ENCODE data around the gene EEFSEC.

Gene EEFSEC, protein sequence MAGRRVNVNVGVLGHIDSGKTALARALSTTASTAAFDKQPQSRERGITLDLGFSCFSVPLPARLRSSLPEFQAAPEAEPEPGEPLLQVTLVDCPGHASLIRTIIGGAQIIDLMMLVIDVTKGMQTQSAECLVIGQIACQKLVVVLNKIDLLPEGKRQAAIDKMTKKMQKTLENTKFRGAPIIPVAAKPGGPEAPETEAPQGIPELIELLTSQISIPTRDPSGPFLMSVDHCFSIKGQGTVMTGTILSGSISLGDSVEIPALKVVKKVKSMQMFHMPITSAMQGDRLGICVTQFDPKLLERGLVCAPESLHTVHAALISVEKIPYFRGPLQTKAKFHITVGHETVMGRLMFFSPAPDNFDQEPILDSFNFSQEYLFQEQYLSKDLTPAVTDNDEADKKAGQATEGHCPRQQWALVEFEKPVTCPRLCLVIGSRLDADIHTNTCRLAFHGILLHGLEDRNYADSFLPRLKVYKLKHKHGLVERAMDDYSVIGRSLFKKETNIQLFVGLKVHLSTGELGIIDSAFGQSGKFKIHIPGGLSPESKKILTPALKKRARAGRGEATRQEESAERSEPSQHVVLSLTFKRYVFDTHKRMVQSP
- long read RNA-seq, transcript EEFSEC-201 (7 exons, 2,232 nt), result major isoform, 155 of 208 reads
- long read RNA-seq, partial matches to known transcripts, result 7 of 208 reads
- long read RNA-seq, other reads (novel, unspliced or antisense), result 46 of 208 reads

DNA sequence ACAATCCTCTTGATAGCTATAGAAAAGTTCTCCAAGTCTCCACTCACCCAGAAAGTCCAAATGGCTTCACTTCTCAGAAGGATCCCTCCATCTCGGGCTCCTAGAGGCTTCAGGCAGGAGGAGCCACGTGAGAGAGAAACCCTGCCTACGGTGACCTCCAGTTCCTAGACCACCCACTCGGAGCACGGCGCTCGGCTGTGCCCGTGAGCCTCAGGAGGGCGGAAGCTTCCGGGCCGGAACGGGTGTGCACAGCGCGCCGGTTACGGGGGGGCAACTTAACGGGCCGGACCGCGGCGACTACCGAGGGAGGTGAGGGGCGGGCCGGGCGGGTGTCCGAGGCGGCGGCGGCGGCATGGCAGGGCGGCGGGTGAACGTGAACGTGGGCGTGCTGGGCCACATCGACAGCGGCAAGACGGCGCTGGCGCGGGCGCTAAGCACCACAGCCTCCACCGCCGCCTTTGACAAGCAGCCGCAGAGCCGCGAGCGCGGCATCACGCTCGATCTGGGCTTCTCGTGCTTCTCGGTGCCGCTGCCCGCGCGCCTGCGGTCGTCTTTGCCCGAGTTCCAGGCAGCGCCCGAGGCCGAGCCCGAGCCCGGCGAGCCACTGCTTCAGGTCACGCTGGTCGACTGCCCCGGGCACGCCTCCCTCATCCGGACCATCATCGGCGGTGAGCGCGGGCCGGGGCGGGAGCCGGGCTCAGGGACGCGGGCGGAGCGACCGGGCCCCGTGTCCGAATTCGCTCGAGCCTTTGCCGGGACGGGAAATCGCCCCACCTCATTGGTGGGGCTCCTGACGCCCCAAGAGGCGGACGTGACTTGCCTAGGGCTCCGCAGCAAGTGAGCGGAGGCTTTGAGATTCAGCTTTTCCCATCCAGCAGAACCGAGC, at the start of gene EEFSEC:
Gene EEFSEC, plus strand, starts transcription at position 326 of the 886 bp plus-strand sequence. Its CDS starts 27 bp downstream, at position 353.
- Histone ChIP-seq H3K27ac (replicated peaks) (peak within 1 kb of the TSS; percentile 81), H3K4me3 (replicated peaks; ENCODE audit: insufficient read depth, low read length) (peak within 1 kb of the TSS; percentile 92), H3K27me3 (ENCODE audit: insufficient read depth, poor library complexity, severe bottlenecking) (no peaks in the 10 kb centered on the region)
- TF ChIP-seq POLR2AphosphoS5 (IDR thresholded peaks at IDR 0.05; ENCODE audit: low read depth) (peak; percentile 84), SPI1 (IDR thresholded peaks at IDR 0.05; ENCODE audit: borderline replicate concordance, low read depth) (no peak), GABPA (IDR thresholded peaks at IDR 0.05; ENCODE audit: low read depth) (peak; percentile 93)
- TF ChIP-seq, protein P1, sequence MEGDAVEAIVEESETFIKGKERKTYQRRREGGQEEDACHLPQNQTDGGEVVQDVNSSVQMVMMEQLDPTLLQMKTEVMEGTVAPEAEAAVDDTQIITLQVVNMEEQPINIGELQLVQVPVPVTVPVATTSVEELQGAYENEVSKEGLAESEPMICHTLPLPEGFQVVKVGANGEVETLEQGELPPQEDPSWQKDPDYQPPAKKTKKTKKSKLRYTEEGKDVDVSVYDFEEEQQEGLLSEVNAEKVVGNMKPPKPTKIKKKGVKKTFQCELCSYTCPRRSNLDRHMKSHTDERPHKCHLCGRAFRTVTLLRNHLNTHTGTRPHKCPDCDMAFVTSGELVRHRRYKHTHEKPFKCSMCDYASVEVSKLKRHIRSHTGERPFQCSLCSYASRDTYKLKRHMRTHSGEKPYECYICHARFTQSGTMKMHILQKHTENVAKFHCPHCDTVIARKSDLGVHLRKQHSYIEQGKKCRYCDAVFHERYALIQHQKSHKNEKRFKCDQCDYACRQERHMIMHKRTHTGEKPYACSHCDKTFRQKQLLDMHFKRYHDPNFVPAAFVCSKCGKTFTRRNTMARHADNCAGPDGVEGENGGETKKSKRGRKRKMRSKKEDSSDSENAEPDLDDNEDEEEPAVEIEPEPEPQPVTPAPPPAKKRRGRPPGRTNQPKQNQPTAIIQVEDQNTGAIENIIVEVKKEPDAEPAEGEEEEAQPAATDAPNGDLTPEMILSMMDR (IDR thresholded peaks at IDR 0.05; ENCODE audit: insufficient read depth, low read length), result no peak
- TF ChIP-seq, protein P2, sequence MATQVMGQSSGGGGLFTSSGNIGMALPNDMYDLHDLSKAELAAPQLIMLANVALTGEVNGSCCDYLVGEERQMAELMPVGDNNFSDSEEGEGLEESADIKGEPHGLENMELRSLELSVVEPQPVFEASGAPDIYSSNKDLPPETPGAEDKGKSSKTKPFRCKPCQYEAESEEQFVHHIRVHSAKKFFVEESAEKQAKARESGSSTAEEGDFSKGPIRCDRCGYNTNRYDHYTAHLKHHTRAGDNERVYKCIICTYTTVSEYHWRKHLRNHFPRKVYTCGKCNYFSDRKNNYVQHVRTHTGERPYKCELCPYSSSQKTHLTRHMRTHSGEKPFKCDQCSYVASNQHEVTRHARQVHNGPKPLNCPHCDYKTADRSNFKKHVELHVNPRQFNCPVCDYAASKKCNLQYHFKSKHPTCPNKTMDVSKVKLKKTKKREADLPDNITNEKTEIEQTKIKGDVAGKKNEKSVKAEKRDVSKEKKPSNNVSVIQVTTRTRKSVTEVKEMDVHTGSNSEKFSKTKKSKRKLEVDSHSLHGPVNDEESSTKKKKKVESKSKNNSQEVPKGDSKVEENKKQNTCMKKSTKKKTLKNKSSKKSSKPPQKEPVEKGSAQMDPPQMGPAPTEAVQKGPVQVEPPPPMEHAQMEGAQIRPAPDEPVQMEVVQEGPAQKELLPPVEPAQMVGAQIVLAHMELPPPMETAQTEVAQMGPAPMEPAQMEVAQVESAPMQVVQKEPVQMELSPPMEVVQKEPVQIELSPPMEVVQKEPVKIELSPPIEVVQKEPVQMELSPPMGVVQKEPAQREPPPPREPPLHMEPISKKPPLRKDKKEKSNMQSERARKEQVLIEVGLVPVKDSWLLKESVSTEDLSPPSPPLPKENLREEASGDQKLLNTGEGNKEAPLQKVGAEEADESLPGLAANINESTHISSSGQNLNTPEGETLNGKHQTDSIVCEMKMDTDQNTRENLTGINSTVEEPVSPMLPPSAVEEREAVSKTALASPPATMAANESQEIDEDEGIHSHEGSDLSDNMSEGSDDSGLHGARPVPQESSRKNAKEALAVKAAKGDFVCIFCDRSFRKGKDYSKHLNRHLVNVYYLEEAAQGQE (IDR thresholded peaks at IDR 0.05; ENCODE audit: insufficient replicate concordance, low read depth), result peak; percentile 54
- DNase-seq (ENCODE audit: low read depth in 1 of 2, low spot score in 1 of 2), result peak; percentile 68 to 82

DNA sequence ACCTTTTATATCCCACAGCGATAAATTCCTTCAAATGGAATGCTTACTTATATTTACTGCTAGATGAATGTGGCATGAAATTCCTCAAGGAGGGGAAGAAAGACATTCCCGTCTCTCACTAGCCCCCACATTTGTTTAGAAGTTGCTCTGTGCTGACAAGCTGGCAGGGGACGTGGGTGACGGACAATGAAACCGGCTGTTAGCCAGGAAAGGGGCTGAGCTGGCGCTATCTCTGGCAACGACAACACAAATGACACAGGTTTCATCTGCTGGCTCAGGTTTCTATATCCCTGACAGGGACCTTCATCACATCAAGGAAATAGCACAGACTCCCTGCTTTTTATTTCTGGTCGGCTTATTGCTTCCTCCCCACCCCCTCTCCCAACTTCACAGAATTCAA, 45.4 kb upstream of the EEFSEC start:
- no peak for DNase-seq (ENCODE audit: low read depth in 1 of 2, low spot score in 1 of 2)

More for the DNA sequence above, 45.4 kb upstream of the EEFSEC start:
- Histone ChIP-seq H3K4me3 (replicated peaks; ENCODE audit: insufficient read depth, low read length) (no peak overlapping the region), H3K27me3 (ENCODE audit: insufficient read depth, poor library complexity, severe bottlenecking) (no peaks in the 10 kb centered on the region), H3K27ac (replicated peaks) (no peak overlapping the region)
- TF ChIP-seq SPI1 (IDR thresholded peaks at IDR 0.05; ENCODE audit: borderline replicate concordance, low read depth) (no peak), GABPA (IDR thresholded peaks at IDR 0.05; ENCODE audit: low read depth) (no peak), POLR2AphosphoS5 (IDR thresholded peaks at IDR 0.05; ENCODE audit: low read depth) (no peak)
- TF ChIP-seq, protein P1 (IDR thresholded peaks at IDR 0.05; ENCODE audit: insufficient read depth, low read length), result no peak
- TF ChIP-seq, protein P2 (IDR thresholded peaks at IDR 0.05; ENCODE audit: insufficient replicate concordance, low read depth), result no peak

All from HL-60 (cell line).